Uterus (tissue), 2 donors: ENCODE data around the gene AGPAT3.

Experiments used
- CTCF ChIP-seq, 4 experiments: fragments of 200-600 bp in 2 of 4; fragments of 450-650 bp in 2 of 4; sonication (generic) in 2 of 4; IDR thresholded peaks; one replicate each; pipeline ENCODE4 v1.5.1; 2016 to 2019; ENCODE audit warnings: antibody characterized with exemption in 4 of 4, mild to moderate bottlenecking in 2 of 4, moderate library complexity in 1 of 4
- POLR2A ChIP-seq, 2 donors: fragments of 450-650 bp; IDR thresholded peaks; one replicate each; pipeline ENCODE4 v1.6.1; 2016; ENCODE audit warnings: antibody characterized with exemption in 2 of 2, mild to moderate bottlenecking in 1 of 2, moderate library complexity in 1 of 2

- TF ChIP-seq CTCF (IDR thresholded peaks at IDR 0.05): no peak
- TF ChIP-seq POLR2A (IDR thresholded peaks at IDR 0.05): no peak
Observed at GRCh38 chr21:44018813-44019567, 154.0 kb downstream of the AGPAT3 start.
